GM12892 (cell line): ENCODE measurements around the gene ME1.
"Not testable (repeated sequence)": the region's sequence is repeated elsewhere in the genome, so short reads cannot be mapped to it uniquely, and the experiment has no call there.

Experiments used
- DNase-seq: peaks from one replicate; pipeline ENCODE4 v3.0.0; 2011; ENCODE audit not compliant: insufficient read length
- FAIRE-seq: peaks from 2 replicates; lab custom pipeline; 2011; peaks lifted over from hg19 to GRCh38; lab: Jason Lieb, UNC
- POLR2A ChIP-seq: IDR thresholded peaks from 2 replicates; pipeline ENCODE4 v1.6.1; 2011; ENCODE audit warnings: low read depth, low read length, control low read depth
- POLR2AphosphoS5 ChIP-seq: IDR thresholded peaks from 2 replicates; pipeline ENCODE4 v1.6.1; 2011; ENCODE audit warnings: low read depth, low read length, control low read depth
- TAF1 ChIP-seq: IDR thresholded peaks from 2 replicates; pipeline ENCODE4 v1.6.1; 2011; ENCODE audit warnings: low read depth, mild to moderate bottlenecking, control low read depth, low read length, borderline replicate concordance

ME1 gene

DNA sequence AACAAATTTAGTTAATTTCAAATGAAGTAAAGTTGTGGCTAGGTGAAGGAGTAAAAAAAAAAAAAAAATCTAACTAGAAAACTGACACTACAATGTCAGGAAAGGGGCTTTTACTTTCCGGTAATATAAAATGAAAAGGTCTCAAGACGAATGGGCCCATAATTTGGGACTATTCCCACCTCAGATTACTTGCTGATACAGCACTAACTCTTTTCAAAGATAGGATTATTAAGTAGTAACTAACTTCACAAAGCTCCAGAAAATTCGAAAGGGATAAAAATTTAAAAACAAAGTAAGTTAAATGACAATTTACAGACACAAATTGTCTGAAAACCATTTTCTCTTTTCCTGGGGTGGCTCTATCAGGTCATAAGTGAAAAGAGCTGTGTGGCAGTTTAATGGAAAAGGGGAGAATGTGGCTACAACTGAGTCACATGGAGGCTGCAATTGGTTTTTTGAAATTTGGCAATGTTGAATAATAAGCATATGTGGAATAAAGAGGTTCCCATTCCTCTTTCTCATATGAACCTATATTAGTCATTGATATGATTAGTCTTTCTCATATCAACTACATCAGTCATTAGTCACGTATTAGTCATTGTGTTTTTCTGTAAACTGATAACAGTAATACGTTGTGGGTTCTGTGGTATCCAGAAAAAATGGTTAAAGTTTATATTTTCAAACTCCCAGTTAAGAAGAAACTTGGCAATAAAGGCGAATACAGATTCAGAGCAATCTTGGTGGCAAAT, 159.7 kb downstream of the ME1 start:
- FAIRE-seq, result no peak
- no peak for DNase-seq
- TF ChIP-seq TAF1, result no peak
- TF ChIP-seq POLR2AphosphoS5, result no peak
- no peak for TF ChIP-seq POLR2A

DNA sequence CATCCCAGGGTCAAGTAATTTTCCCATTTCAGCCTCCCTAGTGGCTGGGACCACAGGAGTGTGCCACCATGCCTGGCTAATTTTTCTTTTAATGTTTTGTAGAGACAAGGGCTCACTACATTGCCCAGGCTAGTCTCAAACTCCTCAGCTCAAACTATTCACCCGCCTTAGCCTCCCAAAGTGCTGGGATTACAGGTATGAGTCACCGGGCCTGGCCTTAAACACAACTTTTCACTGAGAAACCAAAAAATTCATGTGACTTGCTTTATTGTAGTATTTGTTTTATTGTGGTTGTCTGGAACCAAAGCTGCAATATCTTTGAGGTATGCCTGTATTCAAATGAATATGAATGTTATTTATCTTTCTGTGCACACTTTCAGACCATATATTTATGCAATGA, 165.5 kb downstream of the ME1 start:
- FAIRE-seq, result no peak
- no peak for DNase-seq

DNA sequence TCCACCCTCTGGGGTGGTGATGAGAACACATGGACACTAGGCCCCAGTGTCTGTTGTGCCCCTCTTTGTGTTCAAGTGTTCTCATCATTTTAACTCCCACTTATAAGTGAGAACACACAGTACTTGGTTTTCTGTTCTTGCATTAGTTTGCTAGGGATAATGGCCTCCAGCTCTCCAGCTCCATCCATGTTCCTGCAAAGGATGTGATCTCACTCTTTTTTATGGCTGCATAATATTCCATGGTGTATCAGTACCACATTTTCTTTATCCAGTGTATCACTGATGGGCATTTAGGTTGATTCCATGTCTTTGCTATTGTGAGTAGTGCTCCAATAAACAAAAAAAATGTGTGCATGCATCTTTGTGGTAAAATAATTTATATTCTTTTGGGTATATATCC, 170.3 kb downstream of the ME1 start:
- TF ChIP-seq POLR2AphosphoS5 (no peak), TAF1 (no peak), POLR2A (no peak)
- no peak for FAIRE-seq
- DNase-seq, result no peak

More for the DNA sequence above, 165.5 kb downstream of the ME1 start:
- TF ChIP-seq POLR2AphosphoS5, result no peak
- no peak for TF ChIP-seq TAF1
- TF ChIP-seq POLR2A, result no peak

DNA sequence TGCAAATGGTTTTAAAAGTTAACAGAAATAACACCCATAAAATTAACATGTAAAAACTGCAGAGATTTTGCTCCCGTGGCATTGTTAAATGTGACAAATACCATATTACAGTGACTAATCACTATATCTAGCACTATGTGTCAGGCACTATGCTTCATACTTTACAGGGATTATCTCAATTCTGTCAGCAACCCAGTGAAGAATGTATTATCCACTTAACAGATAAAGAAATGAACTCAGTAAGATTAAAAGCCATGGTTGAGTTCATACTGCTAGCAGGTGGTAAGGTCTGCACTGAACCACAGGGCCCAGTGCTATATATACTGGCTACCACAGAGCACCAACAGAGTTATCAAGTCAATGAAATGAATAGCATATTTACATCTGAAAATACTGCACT, 172.3 kb downstream of the ME1 start:
- no peak for FAIRE-seq
- no peak for DNase-seq
- no peak for TF ChIP-seq POLR2A
- no peak for TF ChIP-seq TAF1
- TF ChIP-seq POLR2AphosphoS5, result no peak

DNA sequence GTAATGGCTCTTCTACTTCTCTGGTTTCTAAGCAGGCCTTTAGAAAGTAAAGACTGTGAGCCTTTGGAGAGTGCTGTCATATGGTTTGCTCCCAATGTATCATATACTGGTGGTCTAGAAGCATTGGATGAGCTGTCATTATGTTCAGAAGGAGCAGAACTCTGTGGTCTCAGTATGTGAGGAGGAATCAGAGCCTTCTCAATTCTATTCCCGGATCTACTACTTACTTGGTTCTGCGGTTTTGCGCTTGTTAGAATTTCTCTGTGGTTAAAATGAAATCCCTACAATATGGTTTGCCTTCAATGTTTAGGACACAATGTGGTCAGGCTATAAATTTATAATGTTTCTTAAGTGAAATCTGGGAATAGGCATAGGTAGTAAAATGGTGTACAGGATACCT, 173.1 kb downstream of the ME1 start:
- TF ChIP-seq POLR2AphosphoS5 (no peak), TAF1 (no peak), POLR2A (no peak)
- FAIRE-seq (no peak), DNase-seq (no peak)

DNA sequence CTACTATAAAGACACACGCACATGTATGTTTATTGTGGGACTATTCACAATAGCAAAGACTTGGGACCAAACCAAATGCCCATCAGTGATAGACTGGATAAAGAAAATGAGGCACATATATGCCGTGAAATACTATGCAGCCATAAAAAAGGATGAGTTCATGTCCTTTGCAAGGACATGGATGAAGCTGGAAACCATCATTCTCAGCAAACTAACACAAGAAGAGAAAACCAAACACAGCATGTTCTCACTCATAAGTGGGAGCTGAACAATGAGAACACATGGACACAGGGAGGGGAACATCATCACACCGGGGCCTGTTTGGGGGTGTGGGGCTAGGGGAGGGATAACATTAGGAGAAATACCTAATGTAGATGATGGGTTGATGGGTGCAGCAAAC, 174.1 kb downstream of the ME1 start:
- FAIRE-seq, DNase-seq: not testable (repeated sequence)

DNA sequence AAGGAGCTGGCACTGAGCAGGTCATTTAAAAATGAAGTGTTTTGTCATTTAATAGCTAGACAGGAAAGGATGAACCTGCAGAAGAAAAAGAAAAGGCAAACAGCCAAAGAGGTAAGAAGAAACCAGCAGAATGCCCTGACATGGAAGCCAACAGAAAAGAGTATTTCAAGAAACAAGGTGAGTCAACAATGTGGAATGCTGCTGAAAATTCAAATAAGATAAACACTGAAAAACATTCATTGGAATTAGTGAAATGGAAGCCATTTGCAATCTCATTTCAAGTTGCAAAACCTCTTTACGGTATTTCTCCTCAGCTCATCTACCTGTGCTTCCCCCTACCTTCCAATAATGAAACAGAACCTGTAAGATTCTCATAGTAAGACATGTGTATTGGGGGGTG, 178.1 kb downstream of the ME1 start:
- FAIRE-seq (no peak), DNase-seq (no peak)
- TF ChIP-seq TAF1, result no peak
- TF ChIP-seq POLR2AphosphoS5, result no peak
- TF ChIP-seq POLR2A, result no peak

DNA sequence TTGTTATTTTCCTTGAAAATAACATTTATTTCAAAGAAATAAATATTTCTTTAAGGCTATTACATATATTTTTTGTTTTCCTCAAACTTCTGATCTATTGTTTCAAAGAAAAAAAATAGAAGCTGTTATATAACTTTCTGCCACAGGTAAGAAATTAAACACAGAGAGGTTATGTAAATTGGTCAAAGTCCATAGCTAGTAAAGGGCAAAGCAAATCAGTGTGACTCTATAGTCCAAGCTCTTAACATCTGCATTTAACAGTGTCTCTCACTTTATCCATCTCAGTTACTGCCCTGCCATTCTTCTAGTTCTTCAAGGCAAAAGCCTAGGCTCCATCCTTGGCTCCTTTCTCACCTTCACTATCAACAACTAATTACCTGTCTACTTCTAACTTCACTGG, 180.6 kb downstream of the ME1 start:
- FAIRE-seq (no peak), DNase-seq (no peak)
- no peak for TF ChIP-seq POLR2A
- no peak for TF ChIP-seq TAF1
- no peak for TF ChIP-seq POLR2AphosphoS5

DNA sequence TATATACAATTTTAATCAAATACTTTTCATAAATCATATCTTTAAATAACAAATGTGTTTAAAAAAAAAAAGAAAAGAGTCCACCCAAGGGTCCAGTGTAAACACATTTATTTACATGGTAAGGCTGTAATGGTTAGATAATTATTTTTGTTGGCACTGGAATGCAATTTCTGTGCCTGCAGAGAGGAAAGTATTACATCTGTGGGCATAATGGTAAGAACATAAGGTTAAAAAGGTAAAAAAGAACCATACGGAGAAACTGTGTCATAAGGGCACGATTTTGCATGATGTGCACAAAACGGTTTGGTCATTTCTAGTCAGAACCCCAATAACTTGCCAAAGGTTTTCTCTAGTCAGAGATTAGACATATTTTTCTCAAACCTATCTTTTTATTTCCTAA, 183.4 kb downstream of the ME1 start:
- no peak for DNase-seq
- FAIRE-seq, result no peak
- TF ChIP-seq POLR2AphosphoS5, result no peak
- TF ChIP-seq TAF1, result no peak
- no peak for TF ChIP-seq POLR2A

DNA sequence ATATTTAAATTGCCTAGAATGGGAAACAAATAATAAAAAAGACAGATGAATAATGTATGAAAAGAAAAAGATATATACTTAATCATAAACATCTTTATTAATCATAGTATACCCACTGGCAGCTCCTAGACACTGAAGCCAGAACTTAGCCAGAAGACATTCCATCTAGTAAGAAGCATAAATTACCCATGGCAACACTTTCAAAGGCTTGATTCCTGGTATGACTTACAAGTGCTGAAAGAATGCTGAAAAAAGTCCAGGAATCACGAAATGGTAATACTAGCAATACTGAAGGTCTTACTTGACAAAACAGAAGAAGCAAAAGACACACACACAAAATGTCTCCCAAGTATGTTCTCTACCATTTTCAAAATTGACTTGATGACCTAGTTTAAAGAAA, 199.7 kb downstream of the ME1 start:
- no peak for DNase-seq
- TF ChIP-seq POLR2AphosphoS5 (no peak), TAF1 (no peak), POLR2A (no peak)
- no peak for FAIRE-seq

DNA sequence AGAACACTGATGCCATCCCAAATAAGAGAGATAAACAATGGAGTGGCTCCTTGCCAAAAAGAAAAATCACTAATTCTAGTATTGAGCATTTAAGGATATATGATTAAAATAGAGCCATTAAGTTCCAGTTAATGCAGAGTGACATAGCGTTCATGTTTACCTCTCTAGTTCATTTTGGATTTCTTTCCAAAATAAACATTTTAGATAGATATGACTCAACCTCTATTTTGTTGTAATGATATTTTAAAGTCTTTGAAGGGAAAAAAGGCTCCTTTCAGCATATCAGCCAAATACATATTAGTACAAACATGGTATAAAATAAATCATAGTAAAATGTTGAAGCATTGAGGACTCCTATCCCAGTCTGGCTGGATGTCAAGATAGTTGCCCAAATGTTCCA, 204.3 kb downstream of the ME1 start:
- no peak for DNase-seq
- no peak for FAIRE-seq
- TF ChIP-seq TAF1 (no peak), POLR2A (no peak), POLR2AphosphoS5 (no peak)

DNA sequence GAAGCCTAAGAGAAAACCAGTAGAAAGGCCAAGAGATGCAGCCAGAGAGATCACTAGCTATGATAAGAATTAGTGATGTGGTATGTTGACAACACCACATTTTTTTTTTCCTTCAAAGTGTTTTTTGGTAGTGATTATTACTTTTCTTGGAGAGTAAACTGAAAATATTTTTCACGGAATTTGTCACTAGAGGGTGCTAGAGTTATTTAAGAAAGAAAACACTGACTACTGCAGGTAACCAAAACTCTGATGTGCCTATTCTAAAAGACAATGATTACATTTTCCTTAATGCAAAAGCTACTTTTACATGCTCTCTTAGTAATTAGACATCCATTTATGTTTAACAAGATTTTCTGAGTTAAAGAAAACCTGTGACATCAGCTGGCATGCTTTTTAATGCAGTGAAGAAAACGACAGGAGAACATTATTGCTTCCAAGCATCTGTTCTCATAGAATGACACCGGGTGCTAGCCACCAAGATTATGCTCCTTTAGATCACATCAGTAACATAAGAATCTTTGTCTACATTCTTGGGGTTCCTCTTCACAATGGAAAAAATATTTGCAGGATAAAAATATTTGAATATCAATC, 208.9 kb downstream of the ME1 start:
- TF ChIP-seq POLR2A (no peak), TAF1 (no peak), POLR2AphosphoS5 (no peak)
- no peak for FAIRE-seq
- no peak for DNase-seq
